Stomach (tissue), 4 donors: ENCODE results near the gene CFAP20DC.
A peak's percentile ranks its signal among the peaks of the same experiment; 100 is the strongest.

ENCODE experiments used
- CTCF ChIP-seq, 7 experiments: fragments of 450-650 bp in 4 of 7; fragments of 200-600 bp in 3 of 7; sonication (generic) in 3 of 7; IDR thresholded peaks; one replicate each; pipeline ENCODE4 v1.5.1; 2016 to 2019; ENCODE audit warnings: antibody characterized with exemption in 7 of 7, control low read depth in 2 of 7, mild to moderate bottlenecking in 1 of 7
- POLR2A ChIP-seq, 4 donors: fragments of 450-650 bp; IDR thresholded peaks; one replicate each; pipeline ENCODE4 v1.6.1; 2016; ENCODE audit warnings: antibody characterized with exemption in 4 of 4, control low read depth in 2 of 4, mild to moderate bottlenecking in 1 of 4, moderate library complexity in 1 of 4

GRCh38 chr3:58824285-58824684 is 225.5 kb downstream of the CFAP20DC start:
- peak in 3 of 7 experiments; percentile 34 to 37 (median 35) for TF ChIP-seq CTCF (IDR thresholded peaks at IDR 0.05)
- TF ChIP-seq POLR2A (IDR thresholded peaks at IDR 0.05), result no peak
